Gastrocnemius medialis (tissue), 4 donors: ENCODE data around the gene SHISA6.

Source experiments
- POLR2A ChIP-seq, 2 donors: fragments of 450-650 bp; IDR thresholded peaks; one replicate each; pipeline ENCODE4 v1.6.1; 2017; ENCODE audit warnings: antibody characterized with exemption in 2 of 2, mild to moderate bottlenecking in 2 of 2, moderate library complexity in 2 of 2
- TF ChIP-seq, protein P1 (sequence below), 5 experiments: fragments of 450-650 bp in 3 of 5; fragments of 200-600 bp in 2 of 5; sonication (generic) in 2 of 5; IDR thresholded peaks in 4 of 5; conservative IDR thresholded peaks in 1 of 5; 1 replicate in 4 of 5; 2 replicates in 1 of 5; pipeline ENCODE4 v1.5.1; 2016 to 2019; ENCODE audit warnings: antibody characterized with exemption in 5 of 5, mild to moderate bottlenecking in 3 of 5, moderate library complexity in 3 of 5

DNA sequence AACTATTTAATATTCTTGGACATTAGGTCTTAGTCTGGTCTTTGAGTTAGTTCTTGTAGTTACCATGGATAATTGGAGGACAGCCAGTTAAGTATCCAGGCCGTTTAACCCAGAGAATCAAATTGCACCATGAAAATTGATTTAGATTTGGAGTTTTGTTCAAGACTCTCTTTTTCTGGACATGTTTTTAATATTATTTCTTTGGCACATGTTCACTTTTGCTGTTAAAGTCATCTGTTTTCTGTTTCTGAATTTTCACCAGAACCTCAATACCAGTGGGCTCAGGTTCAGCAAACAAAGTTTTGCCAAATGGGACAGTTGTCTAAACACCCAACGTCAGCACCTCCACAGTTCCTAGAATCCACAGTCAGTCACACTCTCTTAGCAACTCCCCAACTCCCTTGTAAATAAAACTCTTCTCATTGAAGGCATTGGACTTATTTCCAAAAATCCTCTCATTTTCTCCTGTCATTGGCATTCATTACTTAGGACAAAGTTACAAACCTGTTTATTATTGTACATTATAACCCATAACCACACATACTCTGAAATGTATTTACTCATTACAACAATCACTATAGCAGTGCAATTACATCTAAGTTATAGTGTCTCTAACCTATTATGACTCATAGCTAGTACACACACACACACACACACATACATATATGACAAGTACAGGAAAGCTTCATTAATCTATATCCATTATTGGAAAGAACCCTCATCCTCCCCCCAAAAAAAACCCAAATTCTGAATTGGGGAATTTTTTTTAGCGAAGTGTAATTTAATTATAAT is 323.8 kb downstream of the SHISA6 start:
- TF ChIP-seq, protein P1, sequence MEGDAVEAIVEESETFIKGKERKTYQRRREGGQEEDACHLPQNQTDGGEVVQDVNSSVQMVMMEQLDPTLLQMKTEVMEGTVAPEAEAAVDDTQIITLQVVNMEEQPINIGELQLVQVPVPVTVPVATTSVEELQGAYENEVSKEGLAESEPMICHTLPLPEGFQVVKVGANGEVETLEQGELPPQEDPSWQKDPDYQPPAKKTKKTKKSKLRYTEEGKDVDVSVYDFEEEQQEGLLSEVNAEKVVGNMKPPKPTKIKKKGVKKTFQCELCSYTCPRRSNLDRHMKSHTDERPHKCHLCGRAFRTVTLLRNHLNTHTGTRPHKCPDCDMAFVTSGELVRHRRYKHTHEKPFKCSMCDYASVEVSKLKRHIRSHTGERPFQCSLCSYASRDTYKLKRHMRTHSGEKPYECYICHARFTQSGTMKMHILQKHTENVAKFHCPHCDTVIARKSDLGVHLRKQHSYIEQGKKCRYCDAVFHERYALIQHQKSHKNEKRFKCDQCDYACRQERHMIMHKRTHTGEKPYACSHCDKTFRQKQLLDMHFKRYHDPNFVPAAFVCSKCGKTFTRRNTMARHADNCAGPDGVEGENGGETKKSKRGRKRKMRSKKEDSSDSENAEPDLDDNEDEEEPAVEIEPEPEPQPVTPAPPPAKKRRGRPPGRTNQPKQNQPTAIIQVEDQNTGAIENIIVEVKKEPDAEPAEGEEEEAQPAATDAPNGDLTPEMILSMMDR (IDR thresholded peaks at IDR 0.05 in 4 of 5, conservative IDR thresholded peaks at IDR 0.05 in 1 of 5) = no peak
- no peak for TF ChIP-seq POLR2A (IDR thresholded peaks at IDR 0.05)
